GM10248 (cell line): Measurements from ENCODE around the gene GCNT3.

Experiments used
- CTCF ChIA-PET: fragments of 300-600 bp; sonication (Branson Sonifier 250); formaldehyde crosslinking; extraction: SDS; loops from one replicate; lab custom pipeline; 2021; ENCODE audit warnings: antibody characterized with exemption; lab: Yijun Ruan, JAX
- POLR2A ChIA-PET: fragments of 350-650 bp; sonication (Branson Sonifier 250); formaldehyde crosslinking; extraction: SDS; loops from one replicate; lab custom pipeline; 2020; ENCODE audit warnings: antibody characterized with exemption; lab: Yijun Ruan, JAX
- DNase-seq: peaks from one replicate; pipeline ENCODE4 v3.0.0; 2012; ENCODE audit errors: extremely low spot score
- TF ChIP-seq, protein P1 (sequence below): IDR thresholded peaks from 2 replicates; pipeline ENCODE4 v1.5.1; 2012; ENCODE audit warnings: mild to moderate bottlenecking, low read depth; ENCODE audit errors: extremely low read depth, missing control alignments, control extremely low read depth

GCNT3 gene, protein sequence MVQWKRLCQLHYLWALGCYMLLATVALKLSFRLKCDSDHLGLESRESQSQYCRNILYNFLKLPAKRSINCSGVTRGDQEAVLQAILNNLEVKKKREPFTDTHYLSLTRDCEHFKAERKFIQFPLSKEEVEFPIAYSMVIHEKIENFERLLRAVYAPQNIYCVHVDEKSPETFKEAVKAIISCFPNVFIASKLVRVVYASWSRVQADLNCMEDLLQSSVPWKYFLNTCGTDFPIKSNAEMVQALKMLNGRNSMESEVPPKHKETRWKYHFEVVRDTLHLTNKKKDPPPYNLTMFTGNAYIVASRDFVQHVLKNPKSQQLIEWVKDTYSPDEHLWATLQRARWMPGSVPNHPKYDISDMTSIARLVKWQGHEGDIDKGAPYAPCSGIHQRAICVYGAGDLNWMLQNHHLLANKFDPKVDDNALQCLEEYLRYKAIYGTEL

DNA sequence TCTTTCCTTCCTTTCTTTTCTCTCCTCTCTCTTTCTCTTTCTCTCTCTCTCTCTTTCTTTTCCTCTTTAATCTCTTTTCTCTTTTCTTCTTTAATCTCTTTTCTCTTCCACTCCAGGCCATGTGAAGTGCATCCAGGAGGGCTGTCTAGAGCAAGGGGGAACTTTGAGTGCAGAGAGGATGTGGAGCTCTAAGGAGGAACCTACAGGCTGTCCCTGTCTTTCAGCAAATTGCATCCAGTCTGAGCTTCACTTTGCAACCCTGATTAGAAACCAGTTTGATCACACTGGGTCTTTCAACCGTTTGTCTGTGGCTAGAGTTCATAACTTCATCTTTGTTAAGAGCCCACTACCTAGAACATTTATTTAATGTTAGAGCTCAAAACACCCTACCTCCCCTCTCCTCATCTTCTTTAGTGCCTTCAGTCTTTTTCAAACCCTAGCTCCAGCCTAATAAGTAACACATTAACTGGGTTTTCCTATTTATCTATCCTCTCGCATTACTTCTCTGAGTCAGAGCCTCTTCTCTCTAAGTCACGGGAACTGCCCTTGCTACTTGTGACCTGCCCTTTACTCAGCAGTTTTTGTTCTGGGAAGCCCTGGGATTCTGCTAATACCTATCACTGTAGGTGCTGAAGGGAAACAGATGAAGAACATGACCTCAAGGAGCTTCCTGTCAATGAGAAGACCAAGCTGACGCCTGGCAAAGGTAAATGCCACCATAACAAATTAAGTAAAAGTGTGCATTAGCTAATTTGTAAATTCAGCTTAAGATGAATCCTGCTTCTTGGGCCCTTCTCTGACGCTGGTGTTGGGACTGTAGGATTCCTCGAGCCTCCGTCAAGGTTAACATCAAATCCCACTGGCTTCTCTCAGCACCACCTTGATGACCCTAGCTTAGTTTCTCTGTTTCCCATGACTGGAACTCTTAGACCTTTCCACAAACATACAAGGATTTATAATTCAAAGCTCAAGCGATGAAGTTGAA, at the start of gene GCNT3:
TSS of gene GCNT3 (plus strand) at position 508 of the 985 bp plus-strand sequence. CDS start 6,456 bp downstream, outside the sequence.
- POLR2A ChIA-PET = interaction anchor here (0.5 kb wide), 1 partner anchor 19 kb away, joined by 7 read pairs; no protein-coding TSS in a partner anchor
- TF ChIP-seq, protein P1, sequence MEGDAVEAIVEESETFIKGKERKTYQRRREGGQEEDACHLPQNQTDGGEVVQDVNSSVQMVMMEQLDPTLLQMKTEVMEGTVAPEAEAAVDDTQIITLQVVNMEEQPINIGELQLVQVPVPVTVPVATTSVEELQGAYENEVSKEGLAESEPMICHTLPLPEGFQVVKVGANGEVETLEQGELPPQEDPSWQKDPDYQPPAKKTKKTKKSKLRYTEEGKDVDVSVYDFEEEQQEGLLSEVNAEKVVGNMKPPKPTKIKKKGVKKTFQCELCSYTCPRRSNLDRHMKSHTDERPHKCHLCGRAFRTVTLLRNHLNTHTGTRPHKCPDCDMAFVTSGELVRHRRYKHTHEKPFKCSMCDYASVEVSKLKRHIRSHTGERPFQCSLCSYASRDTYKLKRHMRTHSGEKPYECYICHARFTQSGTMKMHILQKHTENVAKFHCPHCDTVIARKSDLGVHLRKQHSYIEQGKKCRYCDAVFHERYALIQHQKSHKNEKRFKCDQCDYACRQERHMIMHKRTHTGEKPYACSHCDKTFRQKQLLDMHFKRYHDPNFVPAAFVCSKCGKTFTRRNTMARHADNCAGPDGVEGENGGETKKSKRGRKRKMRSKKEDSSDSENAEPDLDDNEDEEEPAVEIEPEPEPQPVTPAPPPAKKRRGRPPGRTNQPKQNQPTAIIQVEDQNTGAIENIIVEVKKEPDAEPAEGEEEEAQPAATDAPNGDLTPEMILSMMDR = no peak

DNA sequence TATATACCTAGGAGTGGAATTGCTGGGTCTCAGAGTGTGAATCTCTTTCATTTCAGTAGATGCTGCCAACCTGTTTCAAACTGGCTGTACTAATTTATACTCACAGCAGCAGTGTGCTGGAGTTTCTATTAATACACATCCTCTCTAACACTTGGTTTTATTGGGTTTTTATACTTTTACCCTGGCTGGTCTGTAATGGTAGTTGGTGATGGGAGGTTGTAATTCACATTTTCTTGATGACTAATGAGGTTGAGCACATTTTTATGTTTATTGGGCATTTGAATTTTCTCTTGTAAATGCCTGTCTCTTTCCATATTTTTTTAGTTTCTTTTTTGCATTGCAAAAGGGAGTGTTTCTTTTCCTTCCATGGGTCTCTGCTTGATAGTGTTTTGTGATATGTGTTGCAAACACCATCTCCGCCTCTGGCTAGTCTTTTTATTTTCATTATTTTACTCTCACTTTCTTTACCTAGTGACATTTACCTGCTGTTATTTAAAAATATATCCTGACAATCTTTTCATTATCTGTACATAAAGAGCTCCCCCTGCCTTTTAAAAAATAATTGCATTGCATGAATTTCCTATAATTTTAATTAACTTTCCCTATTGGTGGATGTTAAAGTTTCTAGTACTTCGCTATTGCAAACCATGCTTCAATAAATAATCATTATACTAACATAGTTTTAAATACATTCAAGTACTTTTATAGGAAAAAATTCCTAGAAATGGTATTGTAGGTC, 49.0 kb upstream of the GCNT3 start:
- CTCF ChIA-PET = interaction anchor here (1.0 kb wide), 2 partner anchors 15 to 30 kb away, joined by 3 read pairs; no protein-coding TSS in a partner anchor
- TF ChIP-seq, protein P1 = no peak
- no peak for DNase-seq
- POLR2A ChIA-PET = no interaction called here

More for the DNA sequence above, at the start of gene GCNT3:
- peak; percentile 21 for DNase-seq
- CTCF ChIA-PET = interaction anchor here (0.6 to 2.9 kb wide), 8 partner anchors 11 to 83 kb away, joined by 3 to 12 read pairs (median 5); no protein-coding TSS in a partner anchor

- DNase-seq = no peak
- POLR2A ChIA-PET = no interaction called here
- TF ChIP-seq, protein P1 = no peak
- CTCF ChIA-PET = interaction anchor here (0.7 kb wide), 1 partner anchor 61 kb away, joined by 3 read pairs; no protein-coding TSS in a partner anchor
These were observed 46.3 kb upstream of the GCNT3 start for GRCh38 chr15:59565299-59565698.

DNA sequence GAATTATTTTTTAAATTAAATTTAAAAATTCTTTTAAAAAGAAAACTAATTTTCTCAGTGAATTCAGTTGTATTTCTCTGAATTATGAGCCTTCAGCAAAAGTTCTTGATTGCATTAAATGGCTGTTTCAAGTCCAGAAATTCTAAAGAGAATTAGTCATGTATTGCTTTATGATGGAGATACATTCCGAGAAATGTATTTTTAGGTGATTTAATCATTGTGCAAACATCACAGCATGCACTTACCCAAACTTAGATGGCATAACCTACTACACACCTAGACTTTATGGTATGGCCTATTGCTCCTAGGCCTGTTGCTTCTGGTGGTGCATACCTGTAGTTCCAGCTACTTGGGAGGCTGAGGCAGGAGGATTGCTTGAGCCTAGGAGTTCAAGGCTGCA, 44.3 kb upstream of the GCNT3 start:
- CTCF ChIA-PET = interaction anchor here (1.1 to 1.8 kb wide), 2 partner anchors 38 to 50 kb away, joined by 3 to 4 read pairs; no protein-coding TSS in a partner anchor
- POLR2A ChIA-PET = no interaction called here
- TF ChIP-seq, protein P1 = no peak
- DNase-seq = no peak

- CTCF ChIA-PET = no interaction called here
- DNase-seq = no peak
- POLR2A ChIA-PET = no interaction called here
- TF ChIP-seq, protein P1 = no peak
These were observed 42.1 kb upstream of the GCNT3 start for GRCh38 chr15:59569477-59569876.
